ENCODE results near the gene HES4. TPM values are rescaled to one million over a fixed set of nuclear protein-coding genes. Genes with fewer than 3 reads are reported as not detected.
"Not testable (repeated sequence)": the region's sequence is repeated elsewhere in the genome, so short reads cannot be mapped to it uniquely, and the experiment has no call there.

Gene HES4
- total RNA-seq, 1 donor from 2014 or later = 218 TPM

GRCh38 chr1:978835-979743 is 20.8 kb downstream of the HES4 start:
- H3K4me1 Mint-ChIP-seq (ENCODE audit: low read depth, unreplicated experiment) = no peaks in the 10 kb centered on the region
- DNase-seq = no peak
- H3K9me3 Mint-ChIP-seq (ENCODE audit: unreplicated experiment) = peaks cover 3% of the 10 kb centered on the region
- H3K27ac Mint-ChIP-seq (ENCODE audit: unreplicated experiment) = no peak overlapping the region
- H3K36me3 Mint-ChIP-seq (ENCODE audit: unreplicated experiment) = no peaks in the 10 kb centered on the region
- peaks cover 11% of the 10 kb centered on the region for H3K27me3 Mint-ChIP-seq (ENCODE audit: unreplicated experiment)
- TF ChIP-seq CTCF (IDR thresholded peaks at IDR 0.05; ENCODE audit: partially characterized antibody, unreplicated experiment) = no peak
- no peak overlapping the region for H3K4me3 Mint-ChIP-seq (ENCODE audit: unreplicated experiment)

GRCh38 chr1:978069-978834 is 21.6 kb downstream of the HES4 start:
- Mint-ChIP-seq H3K9me3 (ENCODE audit: unreplicated experiment) (peaks cover 3% of the 10 kb centered on the region), H3K27me3 (ENCODE audit: unreplicated experiment) (peaks cover 11% of the 10 kb centered on the region), H3K27ac (ENCODE audit: unreplicated experiment) (no peak overlapping the region), H3K36me3 (ENCODE audit: unreplicated experiment) (no peaks in the 10 kb centered on the region), H3K4me3 (ENCODE audit: unreplicated experiment) (no peak overlapping the region), H3K4me1 (ENCODE audit: low read depth, unreplicated experiment) (no peaks in the 10 kb centered on the region)
- no peak for DNase-seq
- TF ChIP-seq CTCF (IDR thresholded peaks at IDR 0.05; ENCODE audit: partially characterized antibody, unreplicated experiment) = no peak

DNA sequence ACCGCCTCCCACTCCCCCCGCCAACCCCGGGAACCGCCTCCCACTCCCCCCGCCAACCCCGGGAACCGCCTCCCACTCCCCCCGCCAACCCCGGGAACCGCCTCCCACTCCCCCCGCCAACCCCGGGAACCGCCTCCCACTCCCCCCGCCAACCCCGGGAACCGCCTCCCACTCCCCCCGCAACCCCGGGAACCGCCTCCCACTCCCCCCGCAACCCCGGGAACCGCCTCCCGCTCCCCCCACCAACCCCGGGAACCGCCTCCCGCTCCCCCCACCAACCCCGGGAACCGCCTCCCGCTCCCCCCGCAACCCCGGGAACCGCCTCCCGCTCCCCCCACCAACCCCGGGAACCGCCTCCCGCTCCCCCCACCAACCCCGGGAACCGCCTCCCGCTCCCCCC is 23.1 kb downstream of the HES4 start:
- DNase-seq = peak; percentile 57
- not testable (repeated sequence) for H3K4me3 Mint-ChIP-seq (ENCODE audit: unreplicated experiment); H3K36me3 Mint-ChIP-seq (ENCODE audit: unreplicated experiment); H3K9me3 Mint-ChIP-seq (ENCODE audit: unreplicated experiment); H3K4me1 Mint-ChIP-seq (ENCODE audit: low read depth, unreplicated experiment); H3K27ac Mint-ChIP-seq (ENCODE audit: unreplicated experiment)
- peaks cover 11% of the 10 kb centered on the region for H3K27me3 Mint-ChIP-seq (ENCODE audit: unreplicated experiment)

DNA sequence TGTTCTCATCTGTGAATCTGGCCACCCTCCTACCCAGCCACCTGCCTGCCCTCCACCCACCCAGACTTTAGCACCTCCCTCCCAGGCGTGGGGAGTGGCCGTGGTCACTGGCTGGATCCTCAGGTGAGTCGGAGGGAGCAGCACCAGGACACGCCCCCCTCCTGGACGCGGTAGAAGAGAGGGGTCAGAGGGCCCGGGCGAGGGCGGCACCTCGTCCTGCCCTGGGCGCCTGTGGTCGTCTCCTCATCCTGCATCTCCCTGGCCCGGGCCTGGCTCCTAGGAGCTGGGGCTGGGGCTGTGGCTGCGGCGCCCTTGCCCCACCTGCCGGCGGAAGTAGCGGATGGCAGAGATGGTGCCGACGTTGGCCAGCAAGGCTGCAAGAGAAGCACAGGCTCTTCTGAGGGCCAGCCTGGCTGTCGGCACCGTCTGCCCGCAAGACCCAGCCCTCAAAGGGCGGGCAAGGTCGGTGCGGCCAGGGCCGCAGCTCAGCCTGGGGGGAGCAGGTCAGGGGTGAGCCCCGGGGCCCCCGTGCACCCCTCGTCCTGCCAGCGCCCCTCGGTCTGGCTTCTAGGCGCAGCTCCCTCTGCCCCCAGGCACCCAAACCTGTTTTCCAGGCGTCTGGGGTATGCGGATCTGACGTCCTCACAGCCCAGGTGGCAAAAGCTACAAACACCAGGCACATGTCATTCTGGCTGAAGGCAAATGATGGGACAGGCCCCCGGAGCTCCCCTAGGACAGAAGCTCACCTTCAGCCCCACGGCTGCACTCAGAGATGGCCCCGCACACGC is 23.8 kb downstream of the HES4 start:
- peaks cover 3% of the 10 kb centered on the region for H3K9me3 Mint-ChIP-seq (ENCODE audit: unreplicated experiment)
- DNase-seq = peak; percentile 81
- H3K36me3 Mint-ChIP-seq (ENCODE audit: unreplicated experiment) = no peaks in the 10 kb centered on the region
- H3K27me3 Mint-ChIP-seq (ENCODE audit: unreplicated experiment) = peaks cover 11% of the 10 kb centered on the region
- no peak overlapping the region for H3K27ac Mint-ChIP-seq (ENCODE audit: unreplicated experiment)
- H3K4me1 Mint-ChIP-seq (ENCODE audit: low read depth, unreplicated experiment) = no peaks in the 10 kb centered on the region
- H3K4me3 Mint-ChIP-seq (ENCODE audit: unreplicated experiment) = peak overlapping the region; percentile 19
- peak; percentile 57 for TF ChIP-seq CTCF (IDR thresholded peaks at IDR 0.05; ENCODE audit: partially characterized antibody, unreplicated experiment)

GRCh38 chr1:975365-975764 is 24.5 kb downstream of the HES4 start:
- H3K9me3 Mint-ChIP-seq (ENCODE audit: unreplicated experiment) = peaks cover 3% of the 10 kb centered on the region
- no peaks in the 10 kb centered on the region for H3K4me1 Mint-ChIP-seq (ENCODE audit: low read depth, unreplicated experiment)
- H3K36me3 Mint-ChIP-seq (ENCODE audit: unreplicated experiment) = no peaks in the 10 kb centered on the region
- peaks cover 11% of the 10 kb centered on the region for H3K27me3 Mint-ChIP-seq (ENCODE audit: unreplicated experiment)
- H3K4me3 Mint-ChIP-seq (ENCODE audit: unreplicated experiment) = peak overlapping the region; percentile 19
- no peak for DNase-seq
- TF ChIP-seq CTCF (IDR thresholded peaks at IDR 0.05; ENCODE audit: partially characterized antibody, unreplicated experiment) = no peak
- H3K27ac Mint-ChIP-seq (ENCODE audit: unreplicated experiment) = no peak overlapping the region

All from glutamatergic neuron (in vitro differentiated cells).